ENCODE measurements around the gene BRSK2.

Gene BRSK2

GRCh38 chr11:1484695-1485503, 95.2 kb downstream of the BRSK2 start:
- no peak for DNase-seq

GRCh38 chr11:1485504-1485885, 95.8 kb downstream of the BRSK2 start:
- DNase-seq, result no peak

GRCh38 chr11:1486054-1486825, 96.5 kb downstream of the BRSK2 start, which contains the start of gene MOB2:
TSS of gene MOB2 (minus strand) at chr11:1486779. CDS start at chr11:1486556, 223 bp downstream.
- no peak for DNase-seq

- DNase-seq, result no peak
Measured at GRCh38 chr11:1487091-1487850, 97.5 kb downstream of the BRSK2 start.

GRCh38 chr11:1487851-1488574, 98.3 kb downstream of the BRSK2 start:
- no peak for DNase-seq

GRCh38 chr11:1488575-1489180, 98.9 kb downstream of the BRSK2 start:
- DNase-seq, result no peak

GRCh38 chr11:1490651-1491050, 100.9 kb downstream of the BRSK2 start:
- DNase-seq, result no peak

GRCh38 chr11:1491379-1491778, 101.6 kb downstream of the BRSK2 start:
- DNase-seq, result no peak

- no peak for DNase-seq
Measured at GRCh38 chr11:1493650-1494244, 104.0 kb downstream of the BRSK2 start.

- no peak for DNase-seq
Measured at GRCh38 chr11:1494650-1495049, 104.9 kb downstream of the BRSK2 start.

GRCh38 chr11:1496091-1496760, 106.5 kb downstream of the BRSK2 start:
- DNase-seq, result no peak

GRCh38 chr11:1496761-1497095, 107.0 kb downstream of the BRSK2 start:
- DNase-seq, result no peak

- DNase-seq, result no peak
Measured at GRCh38 chr11:1497600-1497999, 107.9 kb downstream of the BRSK2 start.

GRCh38 chr11:1498262-1498661, 108.5 kb downstream of the BRSK2 start:
- no peak for DNase-seq

- no peak for DNase-seq
Measured at GRCh38 chr11:1499261-1499890, 109.6 kb downstream of the BRSK2 start.

GRCh38 chr11:1499899-1500298, 110.2 kb downstream of the BRSK2 start:
- no peak for DNase-seq

- no peak for DNase-seq
Measured at GRCh38 chr11:1500466-1501420, 111.0 kb downstream of the BRSK2 start.

- no peak for DNase-seq
Measured at GRCh38 chr11:1501421-1502167, 111.9 kb downstream of the BRSK2 start.

Data from activated CD4-positive, alpha-beta T cell treated with anti-CD3 and anti-CD28 coated beads for 4 hours (primary cell).